Activated CD8-positive, alpha-beta T cell treated with anti-CD3 and anti-CD28 coated beads, Interleukin-2, amount 10 ng/mL, durations not matched to agents 7 days and 5 days (primary cell): Measurements from ENCODE around the gene CD34. TPM values are rescaled to one million over a fixed set of nuclear protein-coding genes. Genes with fewer than 3 reads are reported as not detected.

Experiments
- ATAC-seq: fragments of 150-1000 bp; cut with Tn5 transposase; one replicate; pipeline ENCODE4 v1.10.0; 2021; ENCODE audit warnings: moderate library complexity
- CTCF ChIA-PET: fragments of 350-600 bp; sonication (Branson Sonifier 250); formaldehyde crosslinking; loops from one replicate; lab custom pipeline; 2021; ENCODE audit warnings: antibody characterized with exemption; lab: Charles Lee
- POLR2A ChIA-PET: fragments of 350-600 bp; sonication (Branson Sonifier 250); formaldehyde crosslinking; loops from one replicate; lab custom pipeline; 2021; ENCODE audit warnings: antibody characterized with exemption; lab: Charles Lee
- DNase-seq: peaks from one replicate; pipeline ENCODE4 v3.0.0-alpha.2; 2020
- H3K27ac Mint-ChIP-seq: one replicate; pipeline ENCODE4 v1.8.0; 2021; ENCODE audit warnings: mild to moderate bottlenecking, mixed read lengths
- H3K27me3 Mint-ChIP-seq: one replicate; pipeline ENCODE4 v1.8.0; 2021; ENCODE audit warnings: low read depth, mixed read lengths
- H3K36me3 Mint-ChIP-seq: one replicate; pipeline ENCODE4 v1.8.0; 2021; ENCODE audit warnings: low read depth, mixed read lengths
- H3K4me1 Mint-ChIP-seq: one replicate; pipeline ENCODE4 v1.8.0; 2021; ENCODE audit warnings: low read depth, mixed read lengths
- H3K4me3 Mint-ChIP-seq: one replicate; pipeline ENCODE4 v1.8.0; 2021; ENCODE audit warnings: mild to moderate bottlenecking, mixed read lengths
- H3K9me3 Mint-ChIP-seq: one replicate; pipeline ENCODE4 v1.8.0; 2022; ENCODE audit warnings: mixed read lengths; ENCODE audit not compliant: insufficient read depth
- total RNA-seq, 2 experiments: library from RNA; stranded (reverse); gene quantifications; one replicate each; pipeline ENCODE4 v1.2.3, GENCODE V29; 2021

Gene CD34
- total RNA-seq, 2 experiments from 2014 or later = not detected

- ATAC-seq (no peak), DNase-seq (no peak)
- Mint-ChIP-seq H3K4me3 (no peak overlapping the region), H3K9me3 (no peaks in the 10 kb centered on the region), H3K27me3 (no peaks in the 10 kb centered on the region), H3K36me3 (peaks cover 19% of the 10 kb centered on the region), H3K4me1 (peaks cover 72% of the 10 kb centered on the region), H3K27ac (no peak overlapping the region)
- ChIA-PET CTCF (interaction anchor here (7.1 to 20.0 kb wide), 4 partner anchors 11 to 92 kb away, joined by 48 to 656 read pairs (median 222); no protein-coding TSS in a partner anchor), POLR2A (interaction anchor here (3.7 kb wide), 1 partner anchor 45 kb away, joined by 26 read pairs; no protein-coding TSS in a partner anchor)
Observed at GRCh38 chr1:207871117-207871649, 39.7 kb downstream of the CD34 start.

- CTCF ChIA-PET = interaction anchor here (2.0 to 20.0 kb wide), 6 partner anchors 10 to 92 kb away, joined by 7 to 656 read pairs (median 54); no protein-coding TSS in a partner anchor
- no peak overlapping the region for H3K27ac Mint-ChIP-seq
- no peaks in the 10 kb centered on the region for H3K27me3 Mint-ChIP-seq
- POLR2A ChIA-PET = interaction anchor here (0.6 to 3.7 kb wide), 3 partner anchors 12 to 265 kb away, joined by 3 to 26 read pairs (median 4); no protein-coding TSS in a partner anchor
- DNase-seq = no peak
- H3K4me1 Mint-ChIP-seq = peaks cover 73% of the 10 kb centered on the region
- no peak for ATAC-seq
- H3K36me3 Mint-ChIP-seq = peaks cover 25% of the 10 kb centered on the region
- H3K4me3 Mint-ChIP-seq = peak overlapping the region; percentile 76
- H3K9me3 Mint-ChIP-seq = no peaks in the 10 kb centered on the region
Observed at GRCh38 chr1:207870306-207871031, 40.5 kb downstream of the CD34 start.

GRCh38 chr1:207869859-207870258, 41.1 kb downstream of the CD34 start:
- H3K4me3 Mint-ChIP-seq = peak overlapping the region; percentile 76
- peaks cover 75% of the 10 kb centered on the region for H3K4me1 Mint-ChIP-seq
- H3K27ac Mint-ChIP-seq = peak overlapping the region; percentile 54
- CTCF ChIA-PET = interaction anchor here (1.5 to 20.0 kb wide), 12 partner anchors 8 to 97 kb away, joined by 4 to 656 read pairs (median 17); no protein-coding TSS in a partner anchor
- DNase-seq (no peak), ATAC-seq (no peak)
- H3K27me3 Mint-ChIP-seq = no peaks in the 10 kb centered on the region
- peaks cover 29% of the 10 kb centered on the region for H3K36me3 Mint-ChIP-seq
- no peaks in the 10 kb centered on the region for H3K9me3 Mint-ChIP-seq
- POLR2A ChIA-PET = interaction anchor here (0.8 to 3.7 kb wide), 5 partner anchors 13 to 93 kb away, joined by 4 to 26 read pairs (median 13); no protein-coding TSS in a partner anchor

DNA sequence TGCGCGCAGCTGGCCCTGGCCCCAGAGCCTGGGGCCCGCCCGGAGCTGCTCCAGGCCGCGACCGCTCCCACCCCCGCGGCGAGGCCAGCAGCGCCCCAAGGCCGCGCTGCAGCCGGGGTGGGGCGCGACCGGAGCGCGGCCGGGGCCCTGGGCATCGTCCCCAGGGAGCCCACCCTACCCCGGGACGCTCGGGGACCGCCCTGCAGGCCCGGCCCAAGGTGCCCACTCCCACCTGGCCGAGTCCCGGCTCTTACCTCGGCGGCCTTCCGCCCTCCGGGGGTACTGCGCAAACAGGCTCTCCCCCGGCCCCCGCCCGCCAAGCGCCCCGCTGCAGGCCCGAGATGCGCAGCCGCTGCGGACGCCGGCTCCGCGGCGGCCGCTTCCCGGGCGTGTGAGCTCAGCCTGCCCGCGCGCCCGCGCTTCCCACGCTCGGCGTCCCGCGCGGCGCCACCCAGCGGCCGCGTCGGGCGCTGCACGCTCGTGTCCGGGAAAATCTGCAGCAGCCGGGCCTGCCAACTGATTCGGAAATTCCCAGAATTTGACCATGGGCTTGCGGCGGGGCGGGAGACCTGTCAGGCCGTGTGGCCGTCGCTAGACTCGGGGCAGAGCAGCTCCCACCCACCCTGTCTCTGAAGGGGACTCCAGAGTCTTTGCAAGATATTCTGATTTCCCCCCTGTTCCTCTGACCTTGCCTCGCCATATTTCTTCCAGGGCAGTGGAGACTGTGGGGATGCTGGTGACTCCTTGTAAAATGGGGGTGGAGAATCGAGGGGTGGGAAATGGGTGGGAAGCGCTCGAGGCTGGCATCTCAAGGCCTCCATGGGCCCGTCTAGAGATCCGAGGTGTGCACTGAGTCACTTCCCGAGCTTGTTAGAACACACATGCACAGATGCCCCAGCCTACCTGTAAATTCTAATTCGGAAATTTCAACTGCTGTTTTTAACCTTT, 41.9 kb downstream of the CD34 start:
- POLR2A ChIA-PET = interaction anchor here (0.5 to 3.7 kb wide), 9 partner anchors 14 to 768 kb away, joined by 3 to 26 read pairs (median 8); no protein-coding TSS in a partner anchor
- peak overlapping the region; percentile 93 for H3K4me3 Mint-ChIP-seq

DNA sequence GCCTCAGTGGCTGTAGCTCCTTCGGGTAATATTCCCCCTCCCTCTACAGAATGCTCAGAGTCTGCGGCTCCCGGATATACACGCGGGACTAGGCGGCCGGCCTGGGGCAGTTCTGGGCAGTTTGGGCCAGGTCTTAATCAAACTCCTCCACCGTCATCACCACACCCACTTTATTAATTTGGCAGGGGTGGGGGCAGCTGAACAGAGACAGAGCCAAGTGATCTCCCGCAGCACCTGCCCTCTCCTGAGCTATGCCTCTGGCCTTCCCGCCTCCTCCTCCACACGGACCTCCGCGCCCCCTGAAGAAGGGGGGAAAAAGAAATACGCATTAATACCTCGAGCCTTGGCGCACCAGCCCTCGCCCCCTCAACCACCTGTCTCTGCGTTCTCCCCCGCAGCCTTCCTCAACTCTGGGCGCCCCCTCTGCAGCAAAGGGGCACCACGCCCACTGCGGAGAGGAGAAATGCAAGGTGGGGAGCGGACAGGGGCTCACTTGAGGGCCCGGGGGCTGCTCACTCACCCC, 42.6 kb downstream of the CD34 start:
- Mint-ChIP-seq H3K27ac (peak overlapping the region; percentile 86), H3K4me3 (peak overlapping the region; percentile 93), H3K36me3 (peaks cover 41% of the 10 kb centered on the region), H3K9me3 (no peaks in the 10 kb centered on the region), H3K4me1 (peaks cover 75% of the 10 kb centered on the region), H3K27me3 (no peaks in the 10 kb centered on the region)
- DNase-seq (peak; percentile 49), ATAC-seq (peak; percentile 28)
- POLR2A ChIA-PET = interaction anchor here (0.5 to 3.7 kb wide), 11 partner anchors 12 to 768 kb away, joined by 3 to 26 read pairs (median 6); no protein-coding TSS in a partner anchor
- CTCF ChIA-PET = interaction anchor here (0.5 to 20.0 kb wide), 27 partner anchors 8 to 247 kb away, joined by 3 to 656 read pairs (median 6); no protein-coding TSS in a partner anchor

More for the DNA sequence above, 41.9 kb downstream of the CD34 start:
- H3K9me3 Mint-ChIP-seq = no peaks in the 10 kb centered on the region
- no peaks in the 10 kb centered on the region for H3K27me3 Mint-ChIP-seq
- H3K27ac Mint-ChIP-seq = peak overlapping the region; percentile 86
- CTCF ChIA-PET = interaction anchor here (0.5 to 20.0 kb wide), 25 partner anchors 8 to 246 kb away, joined by 3 to 656 read pairs (median 7); no protein-coding TSS in a partner anchor
- ATAC-seq = peak; percentile 69
- H3K4me1 Mint-ChIP-seq = peaks cover 77% of the 10 kb centered on the region
- peak; percentile 70 for DNase-seq
- H3K36me3 Mint-ChIP-seq = peaks cover 36% of the 10 kb centered on the region

DNA sequence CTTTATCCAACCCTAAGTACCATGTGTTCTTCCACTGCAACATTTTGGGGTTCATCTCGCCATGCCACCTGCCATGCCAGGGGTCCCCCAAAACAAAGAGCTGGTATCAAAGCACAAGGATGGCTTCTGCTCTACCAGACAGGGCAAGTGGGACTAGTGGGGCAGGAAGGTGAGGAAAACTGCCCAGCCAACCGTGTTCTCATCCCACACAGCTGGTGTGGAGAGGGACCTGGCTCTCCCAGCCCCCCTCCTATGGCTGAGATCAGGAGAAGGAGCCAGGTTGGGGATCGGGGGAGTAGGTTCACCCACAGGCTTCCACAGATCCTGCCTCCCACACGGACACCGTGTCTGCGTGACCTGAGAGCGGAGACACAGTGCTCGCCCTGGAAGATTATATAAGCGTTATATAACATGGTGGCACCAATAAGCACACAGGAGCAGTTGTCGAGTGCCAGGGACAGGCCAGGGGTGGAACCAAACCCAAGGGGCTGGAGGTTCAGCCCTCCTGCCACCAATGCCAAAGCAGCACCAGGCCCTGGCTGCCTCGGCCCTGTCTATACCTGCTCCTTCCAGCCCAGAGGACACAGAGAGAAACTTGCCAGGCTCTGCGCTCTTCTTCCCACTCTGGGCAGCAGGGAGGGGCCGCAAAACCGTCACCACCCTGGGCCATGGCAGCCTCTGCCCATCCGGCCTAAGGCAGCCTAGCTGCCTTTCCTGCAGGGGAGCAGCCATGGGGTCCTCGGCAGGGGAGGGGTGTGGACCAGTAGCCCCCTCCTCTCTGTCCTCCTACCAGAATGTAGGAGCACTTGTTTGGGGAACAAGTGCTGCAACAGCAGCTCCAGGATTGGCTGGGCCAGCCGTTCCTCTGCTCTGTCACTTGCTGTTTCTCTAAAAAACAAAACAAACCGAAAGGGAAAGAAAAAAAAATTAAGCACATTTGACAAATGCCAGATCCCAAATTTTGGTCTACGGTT, 43.5 kb downstream of the CD34 start:
- H3K36me3 Mint-ChIP-seq = peaks cover 49% of the 10 kb centered on the region
- H3K4me1 Mint-ChIP-seq = peaks cover 75% of the 10 kb centered on the region
- H3K4me3 Mint-ChIP-seq = peak overlapping the region; percentile 93
- CTCF ChIA-PET = interaction anchor here (0.7 to 20.0 kb wide), 11 partner anchors 9 to 1233 kb away, joined by 3 to 656 read pairs (median 15); no protein-coding TSS in a partner anchor
- ATAC-seq (peak; percentile 37), DNase-seq (peak; percentile 52)
- no peaks in the 10 kb centered on the region for H3K27me3 Mint-ChIP-seq
- POLR2A ChIA-PET = interaction anchor here (0.6 to 3.7 kb wide), 8 partner anchors 11 to 367 kb away, joined by 3 to 26 read pairs (median 10); no protein-coding TSS in a partner anchor
- peak overlapping the region; percentile 86 for H3K27ac Mint-ChIP-seq
- no peaks in the 10 kb centered on the region for H3K9me3 Mint-ChIP-seq

- DNase-seq = no peak
- H3K36me3 Mint-ChIP-seq = peaks cover 56% of the 10 kb centered on the region
- H3K9me3 Mint-ChIP-seq = no peaks in the 10 kb centered on the region
- peak overlapping the region; percentile 93 for H3K4me3 Mint-ChIP-seq
- peaks cover 78% of the 10 kb centered on the region for H3K4me1 Mint-ChIP-seq
- H3K27ac Mint-ChIP-seq = peak overlapping the region; percentile 86
- CTCF ChIA-PET = interaction anchor here (1.6 to 20.0 kb wide), 5 partner anchors 10 to 69 kb away, joined by 5 to 656 read pairs (median 44); no protein-coding TSS in a partner anchor
- H3K27me3 Mint-ChIP-seq = no peaks in the 10 kb centered on the region
- POLR2A ChIA-PET = interaction anchor here (3.3 kb wide), 1 partner anchor 37 kb away, joined by 22 read pairs; no protein-coding TSS in a partner anchor
- no peak for ATAC-seq
Observed at GRCh38 chr1:207866471-207867135, 44.3 kb downstream of the CD34 start.

DNA sequence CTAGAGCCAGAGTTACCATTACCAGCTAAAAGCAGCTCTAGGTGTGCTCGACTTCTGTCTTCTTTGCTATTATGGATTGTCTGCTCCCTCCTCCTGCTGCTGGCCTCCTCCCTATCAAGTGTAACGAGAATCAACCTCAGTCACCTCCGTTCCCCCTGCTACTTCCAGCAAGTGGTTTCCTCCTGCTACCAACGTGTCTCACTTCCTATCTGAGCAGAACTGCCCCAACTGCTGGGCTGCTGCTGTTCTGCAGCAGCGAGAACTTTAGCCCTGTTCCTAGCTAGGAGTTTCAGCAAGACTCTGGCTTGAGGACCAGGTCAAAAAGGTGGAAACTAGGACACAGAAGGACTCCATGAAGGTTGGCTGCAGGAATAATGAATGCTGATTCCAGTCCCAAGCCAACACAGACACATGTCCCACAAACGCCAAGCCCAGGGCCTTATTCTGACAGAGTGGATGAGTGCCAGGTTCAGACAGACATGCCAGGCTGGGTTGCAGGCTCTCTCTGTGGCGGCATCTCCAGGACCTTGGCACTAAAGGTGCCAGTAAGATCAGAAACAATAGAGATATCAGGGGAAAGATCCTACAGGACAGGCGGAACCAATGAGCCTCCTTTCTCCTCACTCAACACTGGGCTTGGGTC, 46.9 kb downstream of the CD34 start:
- peak; percentile 55 for ATAC-seq
- DNase-seq = peak; percentile 76

More for the DNA sequence above, 46.9 kb downstream of the CD34 start:
- ChIA-PET POLR2A (interaction anchor here (0.7 to 1.8 kb wide), 5 partner anchors 9 to 1909 kb away, joined by 3 to 6 read pairs (median 3); no protein-coding TSS in a partner anchor), CTCF (interaction anchor here (1.1 to 20.0 kb wide), 5 partner anchors 11 to 67 kb away, joined by 4 to 656 read pairs (median 6); no protein-coding TSS in a partner anchor)
- Mint-ChIP-seq H3K4me3 (peak overlapping the region; percentile 34), H3K9me3 (no peaks in the 10 kb centered on the region), H3K36me3 (peaks cover 58% of the 10 kb centered on the region), H3K27ac (peak overlapping the region; percentile 86), H3K27me3 (no peaks in the 10 kb centered on the region), H3K4me1 (peaks cover 62% of the 10 kb centered on the region)
